ENCODE measurements around the gene GOLGA6B. TPM values are rescaled to one million over a fixed set of nuclear protein-coding genes. Genes with fewer than 3 reads are reported as not detected.
"Not testable (repeated sequence)": the region's sequence is repeated elsewhere in the genome, so short reads cannot be mapped to it uniquely, and the experiment has no call there.

GOLGA6B gene
- total RNA-seq: not detected

GRCh38 chr15:72654397-72654796 is at the start of gene GOLGA6B:
Gene GOLGA6B, plus strand, starts transcription at chr15:72654697. Its CDS starts 41 bp downstream, at chr15:72654738.
- H3K4me3 ChIP-seq, H3K4me1 ChIP-seq: not testable (repeated sequence)

GRCh38 chr15:72604794-72605193 is 49.7 kb upstream of the GOLGA6B start:
- DNase-seq (ENCODE audit: low spot score): no peak
- Histone ChIP-seq H3K4me1 (no peaks in the 10 kb centered on the region), H3K27me3 (no peaks in the 10 kb centered on the region), H3K4me3 (no peak overlapping the region), H3K27ac (no peak overlapping the region), H3K9me3 (no peaks in the 10 kb centered on the region), H3K36me3 (no peaks in the 10 kb centered on the region)
- TF ChIP-seq CTCF (IDR thresholded peaks at IDR 0.05): no peak

More at GRCh38 chr15:72654397-72654796, at the start of gene GOLGA6B:
- H3K27me3 ChIP-seq; H3K36me3 ChIP-seq; H3K9me3 ChIP-seq; DNase-seq (ENCODE audit: low spot score); H3K27ac ChIP-seq: not testable (repeated sequence)

- not testable (repeated sequence) for H3K27ac ChIP-seq; H3K27me3 ChIP-seq; H3K4me3 ChIP-seq; H3K36me3 ChIP-seq; H3K4me1 ChIP-seq; H3K9me3 ChIP-seq; DNase-seq (ENCODE audit: low spot score)
These were observed 46.4 kb upstream of the GOLGA6B start for GRCh38 chr15:72608084-72608483.

- no peaks in the 10 kb centered on the region for H3K27me3 ChIP-seq
- H3K9me3 ChIP-seq: no peaks in the 10 kb centered on the region
- H3K4me1 ChIP-seq: no peaks in the 10 kb centered on the region
- no peaks in the 10 kb centered on the region for H3K36me3 ChIP-seq
- H3K27ac ChIP-seq: no peak overlapping the region
- H3K4me3 ChIP-seq: no peak overlapping the region
- TF ChIP-seq CTCF (IDR thresholded peaks at IDR 0.05): no peak
- no peak for DNase-seq (ENCODE audit: low spot score)
These were observed 44.6 kb upstream of the GOLGA6B start for GRCh38 chr15:72609862-72610261.

GRCh38 chr15:72612324-72612723 is 42.2 kb upstream of the GOLGA6B start:
- not testable (repeated sequence) for H3K9me3 ChIP-seq; DNase-seq (ENCODE audit: low spot score); H3K27ac ChIP-seq; H3K27me3 ChIP-seq; H3K36me3 ChIP-seq; H3K4me1 ChIP-seq; H3K4me3 ChIP-seq

GRCh38 chr15:72614810-72615532 is 39.5 kb upstream of the GOLGA6B start:
- Histone ChIP-seq H3K27me3 (no peaks in the 10 kb centered on the region), H3K27ac (no peak overlapping the region), H3K4me1 (peaks cover 0 to 6% of the 10 kb centered on the region in 2 donors), H3K9me3 (no peaks in the 10 kb centered on the region), H3K4me3 (no peak overlapping the region), H3K36me3 (no peaks in the 10 kb centered on the region)
- no peak for TF ChIP-seq CTCF (IDR thresholded peaks at IDR 0.05)
- DNase-seq (ENCODE audit: low spot score): no peak

- not testable (repeated sequence) for H3K4me3 ChIP-seq; H3K9me3 ChIP-seq; H3K27me3 ChIP-seq; H3K27ac ChIP-seq; H3K4me1 ChIP-seq; DNase-seq (ENCODE audit: low spot score); H3K36me3 ChIP-seq
These were observed 38.8 kb upstream of the GOLGA6B start for GRCh38 chr15:72615533-72616233.

Data from right atrium auricular region (tissue), 2 donors.